DND-41 (cell line): Measurements from ENCODE around the gene HMG20A.

Experiments used
- ATAC-seq: fragments of 200-7000 bp; cut with Tn5 transposase; 3 replicates; pipeline ENCODE4 v1.9.1; 2021; ENCODE audit warnings: low read depth; ENCODE audit not compliant: insufficient read depth
- DNase-seq: peaks from one replicate; pipeline ENCODE4 v3.0.0-alpha.2; 2020
- H2AFZ ChIP-seq: 2 replicates; pipeline ENCODE4 v1.6.0; 2012; ENCODE audit warnings: low read depth, low read length
- H3K27ac ChIP-seq: 2 replicates; pipeline ENCODE4 v1.5.1; 2012; ENCODE audit warnings: low read length, inconsistent platforms
- H3K27me3 ChIP-seq: fragments of 200-600 bp; sonication (generic); 2 replicates; pipeline ENCODE4 v1.6.0; 2012; ENCODE audit warnings: low read length, mild to moderate bottlenecking, inconsistent platforms; ENCODE audit not compliant: insufficient read depth, poor library complexity
- H3K36me3 ChIP-seq: 2 replicates; pipeline ENCODE4 v1.5.1; 2012; ENCODE audit warnings: low read length, inconsistent platforms; ENCODE audit not compliant: insufficient read depth
- H3K4me1 ChIP-seq: 2 replicates; pipeline ENCODE4 v1.5.1; 2012; ENCODE audit warnings: mild to moderate bottlenecking, low read length; ENCODE audit not compliant: insufficient read depth
- H3K4me2 ChIP-seq: 2 replicates; pipeline ENCODE4 v1.6.0; 2012; ENCODE audit warnings: mild to moderate bottlenecking, moderate library complexity, low read length, inconsistent platforms; ENCODE audit not compliant: insufficient read depth
- H3K4me3 ChIP-seq, 2 experiments: fragments of 200-600 bp in 1 of 2; shearing (Covaris generic) in 1 of 2; 2 replicates each; pipeline ENCODE4 v1.5.1; 2012 to 2016; ENCODE audit warnings: inconsistent platforms in 2 of 2, low read length in 2 of 2, mild to moderate bottlenecking in 2 of 2, low read depth in 1 of 2, moderate library complexity in 1 of 2
- H3K79me2 ChIP-seq: 2 replicates; pipeline ENCODE4 v1.6.0; 2012; ENCODE audit warnings: low read length, inconsistent platforms; ENCODE audit not compliant: insufficient read depth
- H3K9ac ChIP-seq: 2 replicates; pipeline ENCODE4 v1.6.0; 2012; ENCODE audit warnings: low read depth, mild to moderate bottlenecking, inconsistent platforms, low read length, moderate library complexity
- H3K9me3 ChIP-seq: 2 replicates; pipeline ENCODE4 v1.5.1; 2012; ENCODE audit warnings: low read length, moderate library complexity, mild to moderate bottlenecking, inconsistent platforms; ENCODE audit not compliant: insufficient read depth, severe bottlenecking
- H4K20me1 ChIP-seq: 2 replicates; pipeline ENCODE4 v1.6.0; 2012; ENCODE audit warnings: low read length; ENCODE audit not compliant: insufficient read depth
- CTCF ChIP-seq: IDR thresholded peaks from 2 replicates; pipeline ENCODE4 v1.5.1; 2012; ENCODE audit warnings: borderline replicate concordance, low read length, moderate library complexity, mild to moderate bottlenecking; ENCODE audit not compliant: poor library complexity, severe bottlenecking; ENCODE audit errors: extremely low read depth
- EZH2 ChIP-seq: IDR thresholded peaks from 3 replicates; pipeline ENCODE4 v1.6.1; 2012; ENCODE audit warnings: borderline replicate concordance, low read depth, mild to moderate bottlenecking, moderate library complexity, low read length, inconsistent platforms; ENCODE audit not compliant: severe bottlenecking

Gene HMG20A

GRCh38 chr15:77426377-77426776 lies 5.7 kb downstream of the HMG20A start:
- no peak overlapping the region for H3K4me3 ChIP-seq
- peaks cover 87% of the 10 kb centered on the region for H3K79me2 ChIP-seq
- ATAC-seq (no peak), DNase-seq (no peak)
- H3K4me2 ChIP-seq = no peak overlapping the region
- H3K9me3 ChIP-seq = no peaks in the 10 kb centered on the region
- H3K36me3 ChIP-seq = no peaks in the 10 kb centered on the region
- peaks cover 25% of the 10 kb centered on the region for H3K4me1 ChIP-seq
- TF ChIP-seq CTCF (no peak), EZH2 (no peak)
- H3K27ac ChIP-seq = no peak overlapping the region
- H4K20me1 ChIP-seq = peaks cover 7% of the 10 kb centered on the region; the same call in 1 of the 2 replicates
- H3K27me3 ChIP-seq = no peaks in the 10 kb centered on the region
- no peak overlapping the region for H3K9ac ChIP-seq
- H2AFZ ChIP-seq = no peak overlapping the region

DNA sequence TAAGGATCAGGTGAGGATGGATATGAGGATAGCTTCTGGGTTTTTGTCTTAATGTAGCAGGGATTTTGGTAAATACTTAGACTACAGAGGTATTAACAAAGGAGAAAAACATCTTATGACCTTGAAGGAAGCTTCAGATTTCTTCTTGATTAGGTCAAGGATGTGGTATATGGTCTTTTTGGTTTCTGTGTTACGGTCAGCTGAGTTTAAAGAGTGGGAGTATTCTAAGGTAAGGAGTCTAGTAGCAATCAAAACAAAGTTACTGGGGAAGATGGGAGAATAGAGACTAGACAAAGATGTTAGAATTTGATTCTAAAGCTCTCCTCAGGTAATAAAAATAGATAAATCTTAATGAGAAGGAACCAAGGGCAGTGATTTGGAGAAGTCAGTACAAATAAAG lies 6.2 kb downstream of the HMG20A start:
- Histone ChIP-seq H3K9ac (no peak overlapping the region), H3K9me3 (no peaks in the 10 kb centered on the region), H2AFZ (no peak overlapping the region), H3K27ac (no peak overlapping the region), H3K4me2 (no peak overlapping the region), H4K20me1 (peaks cover 7% of the 10 kb centered on the region; the same call in 1 of the 2 replicates), H3K4me1 (peaks cover 20% of the 10 kb centered on the region), H3K4me3 (no peak overlapping the region), H3K27me3 (no peaks in the 10 kb centered on the region), H3K79me2 (peaks cover 87% of the 10 kb centered on the region), H3K36me3 (no peaks in the 10 kb centered on the region)
- TF ChIP-seq CTCF (no peak), EZH2 (no peak)
- no peak for DNase-seq
- no peak for ATAC-seq

DNA sequence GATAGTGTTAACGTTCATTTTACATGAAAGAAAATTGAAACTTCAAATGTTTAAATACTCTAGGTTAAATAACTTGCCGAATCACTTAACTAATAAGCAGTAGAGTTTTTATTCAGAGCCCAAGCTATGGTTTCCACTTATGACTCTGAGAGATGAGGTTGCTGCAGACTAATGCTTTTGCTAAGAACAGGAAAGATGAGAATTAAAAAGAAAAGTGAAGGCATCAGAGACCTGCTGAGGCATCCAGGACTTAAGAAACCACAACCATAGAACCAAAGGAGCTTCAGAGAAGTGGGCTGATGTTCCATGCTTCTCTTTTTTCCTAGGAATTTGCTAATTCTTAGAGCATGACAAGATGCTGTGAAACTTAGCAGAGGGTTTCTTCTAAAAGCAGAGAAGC lies 9.5 kb downstream of the HMG20A start:
- no peak overlapping the region for H3K27ac ChIP-seq
- H3K9me3 ChIP-seq = no peaks in the 10 kb centered on the region
- no peak overlapping the region for H2AFZ ChIP-seq
- no peak overlapping the region for H3K4me2 ChIP-seq
- no peaks in the 10 kb centered on the region for H3K36me3 ChIP-seq
- H3K9ac ChIP-seq = no peak overlapping the region
- DNase-seq (no peak), ATAC-seq (no peak)
- no peak overlapping the region for H3K4me3 ChIP-seq
- H3K27me3 ChIP-seq = no peaks in the 10 kb centered on the region
- TF ChIP-seq CTCF (no peak), EZH2 (no peak)
- no peaks in the 10 kb centered on the region for H3K4me1 ChIP-seq
- peaks cover 63% of the 10 kb centered on the region for H3K79me2 ChIP-seq
- H4K20me1 ChIP-seq = peaks cover under 1% of the 10 kb centered on the region; the same call in 1 of the 2 replicates

- Histone ChIP-seq H3K79me2 (peaks cover 59% of the 10 kb centered on the region), H3K27ac (no peak overlapping the region), H4K20me1 (no peaks in the 10 kb centered on the region; the same call in 1 of the 2 replicates), H3K27me3 (no peaks in the 10 kb centered on the region), H3K9me3 (no peaks in the 10 kb centered on the region), H2AFZ (no peak overlapping the region), H3K4me2 (no peak overlapping the region), H3K36me3 (no peaks in the 10 kb centered on the region), H3K9ac (no peak overlapping the region), H3K4me3 (no peak overlapping the region), H3K4me1 (no peaks in the 10 kb centered on the region)
- no peak for DNase-seq
- ATAC-seq = no peak
- TF ChIP-seq EZH2 (no peak), CTCF (no peak)
Measured at GRCh38 chr15:77430652-77431051, 10.0 kb downstream of the HMG20A start.
